GM19099 (cell line): ENCODE results near the gene ACSS1.

ENCODE experiments used
- POLR2A ChIP-seq: IDR thresholded peaks from 3 replicates; pipeline ENCODE4 v1.6.1; 2011; ENCODE audit warnings: low read depth; ENCODE audit not compliant: insufficient read length; ENCODE audit errors: extremely low read depth

ACSS1 gene

GRCh38 chr20:24981282-24981681 lies 76.7 kb downstream of the ACSS1 start:
- no peak for TF ChIP-seq POLR2A

- TF ChIP-seq POLR2A: no peak
These were observed 77.5 kb downstream of the ACSS1 start for GRCh38 chr20:24980291-24981053.

- TF ChIP-seq POLR2A: no peak
These were observed 78.6 kb downstream of the ACSS1 start for GRCh38 chr20:24979036-24979960.

GRCh38 chr20:24978513-24978912 lies 79.4 kb downstream of the ACSS1 start:
- no peak for TF ChIP-seq POLR2A

- TF ChIP-seq POLR2A: no peak
These were observed 80.1 kb downstream of the ACSS1 start for GRCh38 chr20:24977797-24978196.

GRCh38 chr20:24977336-24977735 lies 80.6 kb downstream of the ACSS1 start:
- TF ChIP-seq POLR2A: no peak

GRCh38 chr20:24972341-24972740 lies 85.6 kb downstream of the ACSS1 start:
- TF ChIP-seq POLR2A: no peak

GRCh38 chr20:24971376-24972101 lies 86.4 kb downstream of the ACSS1 start:
- no peak for TF ChIP-seq POLR2A

GRCh38 chr20:24970754-24971153 lies 87.2 kb downstream of the ACSS1 start:
- TF ChIP-seq POLR2A: no peak

- no peak for TF ChIP-seq POLR2A
These were observed 87.8 kb downstream of the ACSS1 start for GRCh38 chr20:24970030-24970553.

- no peak for TF ChIP-seq POLR2A
These were observed 88.5 kb downstream of the ACSS1 start for GRCh38 chr20:24969186-24970029.

GRCh38 chr20:24968278-24968800 lies 89.6 kb downstream of the ACSS1 start:
- no peak for TF ChIP-seq POLR2A

GRCh38 chr20:24966317-24967012 lies 91.5 kb downstream of the ACSS1 start:
- TF ChIP-seq POLR2A: no peak
